ENCODE data around the gene SLC39A11.
"Not testable (repeated sequence)": the region's sequence is repeated elsewhere in the genome, so short reads cannot be mapped to it uniquely, and the experiment has no call there.

The SLC39A11 gene

DNA sequence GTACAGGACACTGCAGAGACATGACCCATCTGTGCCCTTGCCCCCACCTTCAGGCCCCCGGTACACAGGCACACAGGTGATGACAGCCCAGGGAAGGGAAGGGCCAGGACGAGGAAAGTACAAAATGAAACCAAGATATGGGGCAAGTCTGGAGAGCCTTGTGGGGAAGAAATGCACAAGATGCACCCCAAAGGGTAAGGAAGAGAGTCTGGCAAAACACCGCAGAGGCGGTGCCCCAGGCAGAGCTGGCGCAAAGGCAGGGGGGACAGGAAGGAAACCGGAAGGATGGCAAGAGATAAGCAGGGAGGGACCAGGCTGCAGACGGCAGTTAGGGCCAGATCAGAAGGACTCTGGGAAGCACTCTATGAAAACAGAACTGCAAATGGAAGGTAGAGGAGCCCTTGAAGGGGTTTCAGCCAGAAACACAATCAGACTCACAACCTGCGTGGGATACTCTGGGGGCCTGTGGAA is 81.4 kb downstream of the SLC39A11 start:
- DNase-seq (ENCODE audit: insufficient read length, low spot score) (no peak), FAIRE-seq (peak; percentile 9)
- TF ChIP-seq POLR2AphosphoS5 (IDR thresholded peaks at IDR 0.05; ENCODE audit: low read depth, low read length), result no peak
- no peak for TF ChIP-seq SPI1 (IDR thresholded peaks at IDR 0.05; ENCODE audit: low read depth, low read length)
- no peak for TF ChIP-seq POU2F2 (IDR thresholded peaks at IDR 0.05; ENCODE audit: low read depth, low read length)
- no peak for TF ChIP-seq PAX5 (IDR thresholded peaks at IDR 0.05; ENCODE audit: insufficient read depth, low read length, severe bottlenecking)
- no peak for TF ChIP-seq POLR2A (IDR thresholded peaks at IDR 0.05; ENCODE audit: low read depth, low read length)
- no peak for TF ChIP-seq TAF1 (IDR thresholded peaks at IDR 0.05; ENCODE audit: low read depth, low read length)

- FAIRE-seq (no peak), DNase-seq (ENCODE audit: insufficient read length, low spot score) (no peak)
- TF ChIP-seq POU2F2 (IDR thresholded peaks at IDR 0.05; ENCODE audit: low read depth, low read length) (no peak), TAF1 (IDR thresholded peaks at IDR 0.05; ENCODE audit: low read depth, low read length) (no peak), PAX5 (IDR thresholded peaks at IDR 0.05; ENCODE audit: insufficient read depth, low read length, severe bottlenecking) (no peak), POLR2AphosphoS5 (IDR thresholded peaks at IDR 0.05; ENCODE audit: low read depth, low read length) (no peak), POLR2A (IDR thresholded peaks at IDR 0.05; ENCODE audit: low read depth, low read length) (no peak), SPI1 (IDR thresholded peaks at IDR 0.05; ENCODE audit: low read depth, low read length) (no peak)
Observed at GRCh38 chr17:73010414-73010813, 82.1 kb downstream of the SLC39A11 start.

DNA sequence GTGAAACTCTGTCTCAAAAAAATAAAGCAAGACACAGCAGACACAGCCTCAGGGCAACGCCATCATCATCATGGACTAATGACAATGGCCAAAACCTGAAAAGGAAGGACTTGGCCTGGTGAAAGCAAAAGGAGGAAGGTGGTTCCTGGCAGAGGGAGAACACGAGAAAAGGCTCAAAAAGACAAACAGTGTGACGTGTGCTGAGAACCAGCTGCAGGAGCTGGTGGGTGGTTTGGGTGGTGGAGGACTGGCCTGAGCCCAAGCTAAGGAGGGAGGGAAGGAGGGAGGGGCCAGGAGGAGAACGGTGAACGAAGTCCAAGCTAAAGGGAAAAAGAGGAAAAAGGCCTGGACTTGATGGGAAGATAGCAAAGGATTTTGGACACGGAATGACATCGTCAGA is 85.1 kb downstream of the SLC39A11 start:
- DNase-seq (ENCODE audit: insufficient read length, low spot score), result no peak
- no peak for TF ChIP-seq PAX5 (IDR thresholded peaks at IDR 0.05; ENCODE audit: insufficient read depth, low read length, severe bottlenecking)
- TF ChIP-seq SPI1 (IDR thresholded peaks at IDR 0.05; ENCODE audit: low read depth, low read length), result no peak
- TF ChIP-seq POLR2A (IDR thresholded peaks at IDR 0.05; ENCODE audit: low read depth, low read length), result no peak
- TF ChIP-seq POLR2AphosphoS5 (IDR thresholded peaks at IDR 0.05; ENCODE audit: low read depth, low read length), result no peak
- TF ChIP-seq TAF1 (IDR thresholded peaks at IDR 0.05; ENCODE audit: low read depth, low read length), result no peak
- TF ChIP-seq POU2F2 (IDR thresholded peaks at IDR 0.05; ENCODE audit: low read depth, low read length), result no peak
- FAIRE-seq, result no peak

DNA sequence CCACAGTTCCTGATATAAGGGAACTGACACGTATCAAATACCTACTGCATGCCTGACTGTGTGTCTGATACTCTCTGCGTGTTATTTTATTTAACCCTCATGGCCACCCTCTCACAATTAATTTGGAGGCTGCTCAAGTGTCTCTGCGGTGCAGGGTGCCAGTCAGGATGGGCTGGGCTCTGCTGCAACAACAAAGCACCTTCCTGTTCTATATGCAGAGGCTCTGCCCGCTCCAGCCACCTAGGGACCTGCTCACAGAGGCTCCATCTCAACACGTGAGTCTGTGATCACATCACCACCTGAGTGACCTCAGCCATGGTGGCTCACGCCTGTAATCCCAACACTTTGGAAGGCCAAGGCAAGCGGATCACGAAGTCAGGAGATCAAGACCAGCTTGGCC is 87.1 kb downstream of the SLC39A11 start:
- TF ChIP-seq POLR2AphosphoS5 (IDR thresholded peaks at IDR 0.05; ENCODE audit: low read depth, low read length) (no peak), SPI1 (IDR thresholded peaks at IDR 0.05; ENCODE audit: low read depth, low read length) (no peak), POU2F2 (IDR thresholded peaks at IDR 0.05; ENCODE audit: low read depth, low read length) (no peak), PAX5 (IDR thresholded peaks at IDR 0.05; ENCODE audit: insufficient read depth, low read length, severe bottlenecking) (no peak), POLR2A (IDR thresholded peaks at IDR 0.05; ENCODE audit: low read depth, low read length) (no peak), TAF1 (IDR thresholded peaks at IDR 0.05; ENCODE audit: low read depth, low read length) (no peak)
- no peak for FAIRE-seq
- DNase-seq (ENCODE audit: insufficient read length, low spot score), result no peak

- TF ChIP-seq TAF1 (IDR thresholded peaks at IDR 0.05; ENCODE audit: low read depth, low read length) (no peak), POU2F2 (IDR thresholded peaks at IDR 0.05; ENCODE audit: low read depth, low read length) (no peak), PAX5 (IDR thresholded peaks at IDR 0.05; ENCODE audit: insufficient read depth, low read length, severe bottlenecking) (no peak), POLR2A (IDR thresholded peaks at IDR 0.05; ENCODE audit: low read depth, low read length) (no peak), POLR2AphosphoS5 (IDR thresholded peaks at IDR 0.05; ENCODE audit: low read depth, low read length) (no peak), SPI1 (IDR thresholded peaks at IDR 0.05; ENCODE audit: low read depth, low read length) (no peak)
- DNase-seq (ENCODE audit: insufficient read length, low spot score) (no peak), FAIRE-seq (no peak)
Observed at GRCh38 chr17:73003487-73003886, 89.0 kb downstream of the SLC39A11 start.

DNA sequence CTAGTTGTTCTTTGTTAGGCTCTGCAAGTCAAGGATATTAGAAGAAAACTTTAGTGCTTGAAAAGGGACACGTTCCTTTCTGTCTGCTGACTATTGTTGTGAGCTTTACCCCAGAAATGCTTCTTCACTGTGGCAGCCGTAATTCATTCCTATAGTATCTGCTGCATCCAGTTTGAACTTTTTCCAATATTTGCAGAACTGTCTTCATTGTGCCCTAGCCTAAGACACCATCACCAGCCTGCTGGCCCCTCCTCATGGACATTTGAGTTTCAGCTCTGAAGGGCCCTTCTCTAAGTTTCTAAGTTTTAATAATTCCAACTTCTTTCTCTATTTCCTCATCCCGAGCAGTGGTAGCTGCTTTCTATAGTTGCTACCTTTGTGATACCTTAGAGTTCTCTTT is 91.7 kb downstream of the SLC39A11 start:
- no peak for TF ChIP-seq SPI1 (IDR thresholded peaks at IDR 0.05; ENCODE audit: low read depth, low read length)
- TF ChIP-seq TAF1 (IDR thresholded peaks at IDR 0.05; ENCODE audit: low read depth, low read length), result no peak
- no peak for TF ChIP-seq POLR2AphosphoS5 (IDR thresholded peaks at IDR 0.05; ENCODE audit: low read depth, low read length)
- TF ChIP-seq PAX5 (IDR thresholded peaks at IDR 0.05; ENCODE audit: insufficient read depth, low read length, severe bottlenecking), result no peak
- no peak for TF ChIP-seq POLR2A (IDR thresholded peaks at IDR 0.05; ENCODE audit: low read depth, low read length)
- no peak for TF ChIP-seq POU2F2 (IDR thresholded peaks at IDR 0.05; ENCODE audit: low read depth, low read length)
- DNase-seq (ENCODE audit: insufficient read length, low spot score), result no peak
- no peak for FAIRE-seq

DNA sequence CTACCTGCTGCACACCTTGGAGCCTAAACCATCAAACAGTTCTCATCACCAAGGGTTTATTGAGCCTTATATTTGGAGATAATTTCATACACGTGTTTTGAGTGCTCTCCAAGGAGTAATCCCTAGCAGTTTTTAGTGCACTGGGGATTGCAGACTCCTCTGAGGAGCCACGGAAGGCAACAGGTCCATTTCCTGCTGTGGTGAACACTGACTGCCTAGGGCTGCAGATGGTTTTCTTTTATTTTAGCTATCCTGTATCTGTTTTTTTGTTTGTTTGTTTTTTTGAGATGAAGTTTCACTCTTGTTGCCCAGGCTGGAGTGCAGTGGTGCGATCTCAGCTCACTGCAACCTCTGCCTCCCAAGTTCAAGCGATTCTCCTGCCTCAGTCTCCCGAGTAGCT is 93.0 kb downstream of the SLC39A11 start:
- not testable (repeated sequence) for DNase-seq (ENCODE audit: insufficient read length, low spot score); FAIRE-seq

DNA sequence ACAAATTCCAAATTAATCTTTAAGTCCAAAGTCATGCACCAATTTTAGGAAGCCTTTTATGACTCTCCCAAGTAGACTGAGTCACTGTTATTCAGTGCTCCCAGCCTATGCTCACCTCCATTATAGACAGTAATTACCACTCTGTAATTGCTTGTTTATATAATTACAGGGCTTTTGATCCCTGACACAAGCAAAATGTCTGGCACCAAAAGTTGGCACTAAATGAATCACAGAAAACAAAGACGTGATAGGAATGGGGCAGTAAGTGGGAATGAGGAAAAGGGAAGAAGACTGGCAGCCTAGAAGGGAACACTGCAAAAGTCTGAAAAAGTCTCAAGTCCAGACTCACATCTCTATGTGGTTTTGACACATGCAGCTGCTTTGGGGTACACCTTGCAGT is 94.1 kb downstream of the SLC39A11 start:
- DNase-seq (ENCODE audit: insufficient read length, low spot score) (no peak), FAIRE-seq (no peak)
- TF ChIP-seq SPI1 (IDR thresholded peaks at IDR 0.05; ENCODE audit: low read depth, low read length) (no peak), PAX5 (IDR thresholded peaks at IDR 0.05; ENCODE audit: insufficient read depth, low read length, severe bottlenecking) (no peak), TAF1 (IDR thresholded peaks at IDR 0.05; ENCODE audit: low read depth, low read length) (no peak), POU2F2 (IDR thresholded peaks at IDR 0.05; ENCODE audit: low read depth, low read length) (no peak), POLR2A (IDR thresholded peaks at IDR 0.05; ENCODE audit: low read depth, low read length) (no peak), POLR2AphosphoS5 (IDR thresholded peaks at IDR 0.05; ENCODE audit: low read depth, low read length) (no peak)

- TF ChIP-seq TAF1 (IDR thresholded peaks at IDR 0.05; ENCODE audit: low read depth, low read length) (no peak), POLR2AphosphoS5 (IDR thresholded peaks at IDR 0.05; ENCODE audit: low read depth, low read length) (no peak), SPI1 (IDR thresholded peaks at IDR 0.05; ENCODE audit: low read depth, low read length) (no peak), POU2F2 (IDR thresholded peaks at IDR 0.05; ENCODE audit: low read depth, low read length) (no peak), PAX5 (IDR thresholded peaks at IDR 0.05; ENCODE audit: insufficient read depth, low read length, severe bottlenecking) (no peak), POLR2A (IDR thresholded peaks at IDR 0.05; ENCODE audit: low read depth, low read length) (no peak)
- FAIRE-seq (no peak), DNase-seq (ENCODE audit: insufficient read length, low spot score) (no peak)
Observed at GRCh38 chr17:72997559-72997958, 94.9 kb downstream of the SLC39A11 start.

DNA sequence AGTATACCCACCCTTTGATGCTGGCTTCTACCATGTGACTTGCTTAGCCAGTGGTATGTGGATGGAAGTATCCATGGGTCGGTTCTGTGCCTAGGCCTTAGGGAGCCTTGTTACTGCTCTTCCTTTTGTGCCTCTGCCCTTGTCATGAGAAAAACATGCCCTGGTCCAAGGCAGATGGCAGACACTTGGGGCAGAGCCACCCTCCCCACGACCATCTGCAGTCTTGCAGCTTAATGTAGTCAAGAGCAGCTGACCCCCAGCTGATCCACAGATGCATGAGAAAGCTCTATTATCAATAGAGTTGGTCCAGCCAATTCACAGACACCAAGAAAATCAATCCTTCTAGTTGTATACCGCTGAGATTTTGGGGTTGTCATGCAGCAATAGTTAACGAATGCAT is 95.7 kb downstream of the SLC39A11 start:
- FAIRE-seq, result no peak
- DNase-seq (ENCODE audit: insufficient read length, low spot score), result no peak
- TF ChIP-seq POLR2A (IDR thresholded peaks at IDR 0.05; ENCODE audit: low read depth, low read length) (no peak), SPI1 (IDR thresholded peaks at IDR 0.05; ENCODE audit: low read depth, low read length) (no peak), TAF1 (IDR thresholded peaks at IDR 0.05; ENCODE audit: low read depth, low read length) (no peak), PAX5 (IDR thresholded peaks at IDR 0.05; ENCODE audit: insufficient read depth, low read length, severe bottlenecking) (no peak), POU2F2 (IDR thresholded peaks at IDR 0.05; ENCODE audit: low read depth, low read length) (no peak), POLR2AphosphoS5 (IDR thresholded peaks at IDR 0.05; ENCODE audit: low read depth, low read length) (no peak)

All from GM12891 (cell line).